OCI-M2 (cell line): ENCODE results near the gene CUL3.
"Not testable (repeated sequence)": the region's sequence is repeated elsewhere in the genome, so short reads cannot be mapped to it uniquely, and the experiment has no call there.

Source experiments
- DNase-seq: peaks from one replicate; lab custom pipeline; 2025; ENCODE audit not compliant: unreplicated experiment; lab: John Stamatoyannopoulos, UW

CUL3 gene

GRCh38 chr2:224485081-224486014 lies 99.8 kb downstream of the CUL3 start:
- not testable (repeated sequence) for DNase-seq

DNA sequence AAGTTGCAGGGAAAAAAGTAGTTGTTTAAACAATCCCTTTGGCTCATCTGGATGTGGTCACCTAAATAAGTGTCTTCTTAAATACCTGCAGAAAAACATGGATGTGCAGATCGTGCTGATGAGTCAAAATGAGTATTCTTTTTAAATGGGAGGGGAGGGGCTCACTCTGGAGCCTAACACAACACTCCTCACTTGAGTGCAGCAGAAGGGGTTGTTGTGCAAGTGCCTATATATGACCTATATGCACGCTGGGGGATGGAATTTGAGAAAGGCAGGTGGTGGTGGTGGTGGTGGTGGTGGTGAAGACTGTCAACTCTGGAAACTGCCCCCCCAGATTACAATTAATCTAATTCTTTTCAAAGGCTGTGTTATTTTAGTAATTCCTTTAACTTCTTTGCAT lies 105.3 kb downstream of the CUL3 start:
- DNase-seq = no peak

- DNase-seq = no peak
Observed at GRCh38 chr2:224472827-224473226, 112.3 kb downstream of the CUL3 start.

GRCh38 chr2:224472137-224472536 lies 113.0 kb downstream of the CUL3 start:
- no peak for DNase-seq

DNA sequence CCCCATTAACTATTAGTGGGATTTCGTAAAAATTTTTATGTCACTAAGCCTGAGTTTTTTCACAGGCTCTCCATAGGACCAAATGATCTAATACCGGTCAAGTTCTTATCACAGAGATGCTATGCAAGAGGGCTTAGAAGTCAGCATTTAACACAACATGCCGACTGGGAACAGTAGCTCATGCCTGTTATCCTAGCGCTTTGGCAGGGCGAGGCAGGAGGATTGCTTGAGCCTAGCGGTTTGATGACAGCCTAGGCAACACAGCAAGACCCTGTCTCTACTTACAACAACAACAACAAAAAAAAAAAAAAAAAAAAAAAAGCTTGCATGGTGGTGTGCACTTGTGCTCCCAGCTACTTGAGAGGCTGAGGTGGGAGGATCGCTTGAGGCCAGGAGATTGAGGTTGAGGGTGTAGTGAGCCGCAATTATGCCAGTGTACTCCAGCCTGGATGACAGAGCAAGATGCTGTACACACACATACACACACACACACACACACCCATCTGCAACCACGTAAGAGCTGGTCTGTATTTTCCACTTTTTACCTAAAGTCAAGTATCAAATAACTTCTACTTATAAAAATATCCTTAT lies 115.7 kb downstream of the CUL3 start:
- DNase-seq = no peak

GRCh38 chr2:224466304-224466895 lies 118.8 kb downstream of the CUL3 start:
- DNase-seq = no peak

- DNase-seq = no peak
Observed at GRCh38 chr2:224461391-224461790, 123.8 kb downstream of the CUL3 start.

DNA sequence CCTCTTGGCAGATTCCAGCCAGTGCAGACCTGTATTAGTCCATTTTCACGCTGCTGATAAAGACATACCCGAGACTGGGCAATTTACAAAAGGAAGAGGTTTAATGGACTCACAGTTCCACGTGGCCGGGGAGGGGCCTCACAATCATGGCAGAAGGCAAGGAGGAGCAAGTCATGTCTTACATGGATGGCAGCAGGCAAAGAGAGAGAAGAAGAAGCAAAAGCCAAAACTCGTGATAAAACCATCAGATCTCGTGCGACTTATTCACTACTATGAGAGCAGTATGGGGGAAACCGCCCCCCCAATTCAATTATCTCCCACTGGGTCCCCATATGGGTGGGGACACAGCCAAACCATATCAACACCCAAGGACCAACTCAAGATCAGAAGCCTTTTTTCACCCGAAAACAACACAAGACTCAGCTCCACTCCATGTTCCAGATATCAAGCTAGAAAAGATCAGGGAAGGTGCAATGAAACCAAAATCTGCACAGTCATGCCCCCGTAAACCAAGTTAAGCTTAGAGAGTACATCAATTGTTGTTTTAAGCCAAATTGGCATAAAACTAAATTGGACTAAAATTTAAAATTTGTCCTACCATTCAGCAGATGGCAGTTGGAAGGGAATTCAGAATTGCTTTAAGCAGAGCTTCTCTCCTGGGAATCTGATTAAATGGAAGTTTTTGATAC lies 127.6 kb downstream of the CUL3 start:
- DNase-seq = no peak

GRCh38 chr2:224453892-224454291 lies 131.3 kb downstream of the CUL3 start:
- DNase-seq = no peak

DNA sequence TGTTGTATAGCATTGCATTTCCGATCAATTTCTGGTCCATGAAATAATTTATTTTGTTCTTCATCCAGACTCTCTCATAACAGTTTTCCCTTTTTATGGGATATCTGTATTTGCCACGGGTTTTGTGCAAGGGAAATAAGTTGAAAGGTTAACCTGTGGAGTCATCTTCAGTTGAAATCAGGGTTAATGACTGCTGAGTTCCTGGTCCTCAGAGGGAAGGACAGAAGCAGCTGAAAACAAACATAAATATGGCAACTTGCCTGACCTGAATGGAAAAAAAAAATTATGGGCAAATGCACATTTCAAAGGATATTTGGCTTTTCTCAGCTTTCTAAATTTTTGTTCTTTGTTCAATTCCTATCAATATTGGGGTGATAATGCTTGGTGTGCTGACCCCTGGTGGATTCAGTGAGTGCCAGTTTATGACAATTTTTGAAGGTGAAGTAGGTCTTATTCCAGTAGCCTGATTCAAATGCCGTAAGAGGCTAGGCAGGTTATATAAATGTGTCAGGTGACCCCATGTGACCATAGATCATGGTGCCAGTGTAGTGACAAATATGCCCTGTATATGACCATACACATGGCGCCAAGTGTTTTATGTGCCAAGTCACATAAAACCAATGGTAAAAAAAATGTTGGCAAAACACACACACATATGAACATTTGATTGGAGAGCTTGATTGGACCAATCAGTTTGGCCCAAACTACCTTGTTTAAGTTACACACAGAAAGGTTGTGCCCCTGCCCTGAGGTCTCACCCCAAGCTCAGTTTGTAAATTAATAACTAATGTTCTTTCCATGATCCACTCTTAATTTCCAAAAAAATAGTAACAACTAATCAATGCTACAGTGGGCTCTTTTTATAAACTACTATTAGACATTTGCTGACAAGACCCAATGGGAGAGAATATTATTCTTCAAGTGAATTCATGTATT lies 135.7 kb downstream of the CUL3 start:
- no peak for DNase-seq

- DNase-seq = no peak
Observed at GRCh38 chr2:224448236-224448635, 136.9 kb downstream of the CUL3 start.

DNA sequence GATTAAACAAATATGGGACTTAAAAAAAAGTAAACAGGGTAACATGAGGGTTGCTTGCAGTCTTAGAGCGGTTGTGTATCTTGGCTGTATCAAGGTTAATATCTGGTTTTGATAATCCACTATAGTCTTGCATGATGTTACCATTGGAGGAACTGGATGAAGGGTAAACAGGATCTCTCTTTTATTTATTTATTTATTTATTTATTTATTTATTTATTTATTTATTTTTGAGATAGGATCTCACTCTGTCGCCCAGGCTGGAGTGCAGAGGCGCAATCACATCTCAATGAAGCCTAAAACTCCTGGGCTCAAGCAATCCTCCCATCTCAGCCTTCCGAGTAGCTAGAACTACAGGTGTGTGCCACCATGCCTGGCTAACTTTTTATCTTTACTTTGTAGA lies 140.4 kb downstream of the CUL3 start:
- no peak for DNase-seq

DNA sequence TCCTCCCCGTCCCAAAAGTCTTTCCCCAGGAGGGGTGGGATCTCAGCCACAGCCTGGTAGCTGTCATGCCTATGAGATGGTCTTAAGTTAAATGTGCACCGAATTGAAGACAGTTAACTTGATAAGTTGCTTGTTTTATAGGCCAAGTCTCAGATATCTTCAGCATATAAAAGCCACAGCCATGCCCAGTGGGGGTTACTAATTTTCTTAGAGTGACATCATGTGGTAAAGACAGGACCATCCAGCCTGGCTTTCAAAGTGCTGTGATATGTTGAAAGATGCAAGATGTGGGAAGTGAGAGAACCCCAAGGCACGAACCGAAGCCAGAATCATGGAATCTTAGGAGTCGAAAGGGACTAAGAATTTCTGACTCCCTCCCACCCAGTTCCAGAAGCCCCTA lies 141.1 kb downstream of the CUL3 start:
- no peak for DNase-seq

DNA sequence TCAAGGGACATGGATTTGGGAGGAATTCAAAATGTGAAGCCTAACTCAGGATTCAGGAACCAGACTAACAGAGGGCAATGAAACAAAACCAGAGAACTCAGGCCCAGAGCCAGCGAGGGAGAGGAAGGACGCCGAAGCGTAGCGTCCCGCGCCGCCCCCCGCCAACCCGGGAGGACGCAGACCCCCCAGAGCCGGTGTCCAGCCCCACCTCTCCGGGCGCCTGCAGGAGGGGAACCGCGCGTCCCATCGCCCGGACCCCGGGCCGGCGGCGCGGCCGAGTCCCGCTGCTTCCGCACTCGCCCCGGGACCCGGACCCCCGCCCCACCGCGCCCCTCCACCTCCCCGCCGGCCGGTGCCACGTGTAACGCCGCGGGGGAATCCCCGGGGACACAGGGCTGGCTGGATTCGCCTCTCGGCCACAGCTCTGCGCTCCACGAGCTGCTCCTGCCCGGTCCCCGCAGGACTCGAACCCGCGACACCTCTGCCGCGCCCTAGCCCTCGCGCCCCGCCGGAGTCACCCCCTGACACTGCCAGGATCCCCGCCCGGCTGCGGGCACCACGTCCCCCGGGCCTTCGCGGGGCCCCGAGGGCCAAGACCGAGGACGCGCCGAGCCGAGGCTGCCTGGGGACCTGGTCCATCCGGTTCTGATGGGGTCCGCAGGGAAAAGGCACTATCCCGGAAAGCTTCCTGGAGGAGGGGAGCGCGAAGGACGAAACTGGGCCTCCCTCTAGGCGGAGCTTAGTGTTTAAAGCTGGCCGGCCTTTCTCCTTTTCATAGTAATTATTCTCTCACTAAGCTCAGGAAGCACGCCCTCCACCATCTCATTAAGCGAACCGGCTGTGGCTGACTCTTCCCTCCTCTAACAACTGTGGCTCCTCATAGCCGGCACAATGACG lies 142.8 kb downstream of the CUL3 start:
- DNase-seq = no peak

- no peak for DNase-seq
Observed at GRCh38 chr2:224440988-224441387, 144.2 kb downstream of the CUL3 start.

DNA sequence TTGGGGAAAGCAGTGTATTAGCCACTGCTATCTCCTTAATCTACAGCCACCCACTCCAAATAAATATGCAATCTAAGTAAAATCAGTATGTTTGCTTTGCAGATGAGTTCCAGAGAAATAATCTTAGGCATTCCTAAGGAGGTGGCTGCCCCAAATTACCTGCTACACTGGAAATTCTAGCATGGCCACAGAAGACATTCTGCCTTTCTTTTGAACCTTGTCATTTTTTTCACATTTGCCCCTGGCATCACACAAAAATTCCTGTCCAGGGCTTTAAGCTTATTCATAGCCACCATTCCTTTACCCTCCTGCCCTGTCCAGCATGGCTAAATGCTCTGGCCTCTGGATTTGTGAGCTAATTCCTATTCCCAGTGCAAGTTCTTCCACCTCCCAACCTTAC lies 146.4 kb downstream of the CUL3 start:
- DNase-seq = no peak

DNA sequence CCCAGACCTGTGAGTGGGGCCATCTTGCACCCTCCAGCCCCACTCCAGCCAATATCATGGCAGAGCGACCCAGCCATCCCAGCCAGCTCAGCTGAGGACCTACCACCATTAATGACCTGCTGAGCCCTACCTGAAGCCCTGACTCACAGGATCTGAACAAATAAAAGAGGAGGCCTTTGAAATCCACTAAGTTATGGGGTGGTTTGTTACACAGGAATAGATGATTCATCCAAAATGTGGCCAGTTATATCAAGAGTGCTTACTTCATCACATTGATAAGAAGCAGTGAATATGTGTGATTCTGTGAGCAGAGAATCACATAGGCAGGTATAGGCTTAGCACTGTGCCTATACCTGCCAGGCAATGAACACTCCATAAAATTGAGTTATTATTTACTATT lies 148.5 kb downstream of the CUL3 start:
- DNase-seq = no peak

GRCh38 chr2:224434618-224435017 lies 150.5 kb downstream of the CUL3 start:
- DNase-seq = no peak

GRCh38 chr2:224433442-224433841 lies 151.7 kb downstream of the CUL3 start:
- no peak for DNase-seq
